OCI-M2 (cell line): ENCODE data around the gene VRK3.

Source experiments
- DNase-seq: peaks from one replicate; lab custom pipeline; 2025; ENCODE audit not compliant: unreplicated experiment; lab: John Stamatoyannopoulos, UW

Gene VRK3

GRCh38 chr19:50030937-50031336 is 5.8 kb upstream of the VRK3 start:
- no peak for DNase-seq

GRCh38 chr19:50030225-50030624 is 5.1 kb upstream of the VRK3 start:
- DNase-seq, result no peak

- DNase-seq, result no peak
Measured at GRCh38 chr19:50026550-50026906, 1.4 kb upstream of the VRK3 start.

- DNase-seq, result no peak
Measured at GRCh38 chr19:50025794-50026549, 800 bp upstream of the VRK3 start, which contains the start of gene ZNF473. TSS of gene ZNF473 (plus strand) at chr19:50026005. CDS start at chr19:50031083, 5,078 bp downstream.

GRCh38 chr19:50024719-50025021 is 502 bp downstream of the VRK3 start:
- DNase-seq, result no peak

GRCh38 chr19:50022823-50023222 is 2.3 kb downstream of the VRK3 start:
- DNase-seq, result no peak

DNA sequence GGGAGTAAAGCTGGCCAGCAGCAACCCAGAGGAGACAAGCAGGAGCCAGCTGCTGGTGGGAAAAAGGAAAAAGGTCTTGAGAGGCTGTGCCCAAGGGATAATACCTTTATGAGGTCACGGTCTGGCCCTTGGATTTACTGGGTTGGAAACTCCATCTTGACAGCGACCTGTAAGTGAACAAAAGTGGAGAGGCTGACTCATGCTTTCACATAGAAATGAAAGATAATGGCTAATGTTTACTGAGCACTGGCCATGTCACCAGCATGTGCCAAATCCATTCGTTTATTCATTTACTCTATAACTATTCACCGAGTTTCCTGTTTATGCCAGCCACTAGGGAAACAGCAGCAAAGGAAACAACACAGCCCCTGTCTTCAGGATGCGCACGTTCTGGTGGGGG is 4.7 kb downstream of the VRK3 start:
- DNase-seq, result no peak

- no peak for DNase-seq
Measured at GRCh38 chr19:50016225-50016807, 8.9 kb downstream of the VRK3 start.

DNA sequence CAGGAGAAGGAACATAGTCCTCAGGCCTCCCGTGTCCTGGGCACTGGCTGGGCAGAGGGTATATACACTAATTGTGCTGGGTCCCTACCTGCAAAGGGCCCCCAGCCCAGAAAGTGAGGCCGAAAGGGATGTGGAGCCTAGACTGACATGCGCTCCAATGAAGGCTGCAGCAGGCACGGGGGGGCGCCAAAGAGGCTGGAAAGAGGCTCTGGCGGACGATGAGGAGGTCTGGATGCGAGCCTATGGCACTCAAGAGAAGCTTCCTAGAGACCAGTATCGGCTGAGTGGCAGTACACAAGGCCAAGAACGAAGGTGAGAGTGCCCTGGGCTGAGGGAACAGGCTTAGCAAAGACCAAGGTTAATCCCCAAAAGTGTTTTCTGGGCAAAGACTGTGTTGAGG is 16.6 kb downstream of the VRK3 start:
- no peak for DNase-seq

GRCh38 chr19:50007947-50008346 is 17.2 kb downstream of the VRK3 start:
- DNase-seq, result no peak

- no peak for DNase-seq
Measured at GRCh38 chr19:50007170-50007569, 18.0 kb downstream of the VRK3 start.

DNA sequence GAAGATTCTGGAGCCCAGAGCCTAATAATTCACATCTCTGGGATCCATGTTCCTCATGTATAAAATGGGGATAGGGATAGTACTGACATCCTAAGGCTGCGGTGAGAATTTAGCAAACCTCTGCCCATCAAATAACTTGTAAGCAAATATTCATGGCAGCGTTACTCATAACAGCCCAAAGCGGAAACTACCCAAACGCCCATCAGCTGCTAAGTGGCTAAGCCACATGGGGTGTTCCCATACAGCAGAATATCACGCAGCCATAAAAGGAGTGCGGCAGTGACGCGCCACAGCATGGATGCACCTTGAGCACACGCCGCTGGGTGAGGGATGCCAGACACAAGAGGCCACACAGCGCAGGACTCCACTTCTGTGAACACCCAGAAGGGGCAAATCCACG is 19.7 kb downstream of the VRK3 start:
- DNase-seq, result no peak

- no peak for DNase-seq
Measured at GRCh38 chr19:50003810-50004419, 21.3 kb downstream of the VRK3 start.

DNA sequence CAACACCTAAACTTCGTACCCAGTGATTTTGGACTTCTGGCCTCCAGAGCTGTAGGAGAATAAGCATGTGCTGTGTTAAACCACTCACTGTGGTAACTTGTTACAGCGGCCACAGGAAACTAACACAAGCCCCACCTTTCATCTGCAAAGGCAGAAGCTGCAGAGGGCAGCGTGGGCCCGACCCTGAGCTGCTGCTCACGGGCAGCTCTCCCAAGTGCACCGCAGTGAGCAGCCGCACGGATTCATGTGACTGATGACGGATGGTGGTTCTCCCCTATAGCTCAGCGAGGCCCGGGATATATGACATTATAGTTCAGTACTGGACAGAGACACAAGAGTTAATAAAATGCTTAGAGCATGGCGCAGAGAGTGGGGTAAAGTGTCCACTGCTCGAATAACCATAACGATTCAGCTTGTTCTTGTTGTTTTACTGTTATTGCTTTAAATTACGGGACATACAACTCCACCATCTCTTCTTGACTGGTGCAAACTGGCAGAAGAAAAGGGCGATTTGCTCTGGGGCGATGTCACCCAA is 21.9 kb downstream of the VRK3 start:
- no peak for DNase-seq

DNA sequence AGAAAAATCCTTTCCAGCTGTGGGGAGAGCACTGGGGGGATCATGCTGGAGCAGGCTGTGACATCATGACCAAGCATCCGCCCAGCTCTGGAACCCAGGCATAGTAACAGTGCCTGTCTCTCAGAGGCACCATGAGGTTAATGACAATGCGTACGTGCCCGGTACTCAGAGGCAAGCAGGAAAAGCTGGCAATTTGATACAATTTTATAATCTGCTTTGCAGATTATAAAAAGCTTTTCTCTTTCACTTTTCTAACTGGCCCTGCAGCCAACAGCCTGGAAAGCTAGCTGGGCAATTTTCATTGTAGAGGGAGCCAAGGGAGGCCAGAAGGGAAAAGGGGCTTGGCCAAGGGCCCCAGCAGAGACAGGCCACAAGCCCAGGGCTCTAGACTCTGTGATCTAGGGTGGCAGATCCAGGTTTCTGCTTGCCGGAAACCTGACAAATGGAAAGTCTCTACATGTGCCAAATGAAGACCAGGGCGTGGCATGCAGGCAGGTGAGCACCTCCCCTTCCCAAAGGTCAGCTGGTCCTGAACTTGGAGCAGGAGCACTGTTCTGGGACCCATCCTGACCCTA is 22.7 kb downstream of the VRK3 start:
- no peak for DNase-seq

DNA sequence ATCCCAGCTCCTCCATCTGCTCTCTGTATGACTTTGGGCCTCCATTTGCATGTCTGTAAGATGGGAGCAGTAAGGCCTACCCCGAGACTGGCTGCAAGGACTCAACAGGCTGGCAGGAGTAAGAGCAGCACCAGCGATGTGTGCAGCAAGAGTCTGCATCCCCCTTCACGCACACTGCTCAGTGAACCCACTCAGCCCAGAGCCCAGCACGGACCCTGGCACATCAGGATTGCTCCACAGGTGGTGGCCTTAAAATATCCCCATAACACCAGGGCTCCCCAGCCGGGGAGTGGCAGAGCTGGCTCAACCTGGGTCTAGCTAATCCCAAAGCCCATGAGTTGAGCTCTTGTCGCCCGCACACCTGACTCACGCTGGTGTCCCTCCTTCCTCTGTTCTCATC is 23.4 kb downstream of the VRK3 start:
- no peak for DNase-seq

DNA sequence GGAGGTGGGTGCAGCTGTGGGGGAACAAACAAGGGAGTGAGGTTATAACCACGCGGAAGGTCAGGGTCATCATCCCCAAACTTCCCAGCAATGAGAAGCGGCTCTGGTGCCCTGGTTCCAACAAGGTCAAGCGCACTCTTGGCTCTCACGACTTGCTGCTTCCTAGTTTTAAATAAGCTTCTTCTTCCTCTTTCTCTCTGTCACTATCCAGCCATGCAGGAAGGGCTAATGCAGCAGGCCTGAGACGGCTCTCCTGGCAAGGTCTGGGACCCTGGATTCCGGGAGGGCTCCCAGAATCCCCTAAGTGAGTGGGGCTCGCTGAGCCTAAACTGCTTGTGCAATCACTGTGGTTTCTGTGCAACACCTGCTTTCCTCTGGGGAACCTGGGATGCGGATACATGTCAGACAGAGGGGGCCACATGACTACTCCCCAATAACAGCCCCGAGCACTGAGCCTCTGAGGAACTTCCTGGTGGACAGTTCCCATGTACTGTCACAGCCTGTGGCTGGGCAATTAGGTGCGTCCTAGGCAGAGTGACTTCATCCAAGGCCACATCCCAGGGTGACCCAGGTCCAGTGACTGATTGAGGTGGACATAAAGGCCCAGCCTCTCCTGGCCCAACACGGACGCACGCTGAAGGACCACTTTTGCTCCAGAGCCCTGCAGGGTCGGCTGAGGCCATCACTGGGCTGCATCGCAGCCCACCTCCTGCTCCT is 24.2 kb downstream of the VRK3 start:
- DNase-seq, result no peak

DNA sequence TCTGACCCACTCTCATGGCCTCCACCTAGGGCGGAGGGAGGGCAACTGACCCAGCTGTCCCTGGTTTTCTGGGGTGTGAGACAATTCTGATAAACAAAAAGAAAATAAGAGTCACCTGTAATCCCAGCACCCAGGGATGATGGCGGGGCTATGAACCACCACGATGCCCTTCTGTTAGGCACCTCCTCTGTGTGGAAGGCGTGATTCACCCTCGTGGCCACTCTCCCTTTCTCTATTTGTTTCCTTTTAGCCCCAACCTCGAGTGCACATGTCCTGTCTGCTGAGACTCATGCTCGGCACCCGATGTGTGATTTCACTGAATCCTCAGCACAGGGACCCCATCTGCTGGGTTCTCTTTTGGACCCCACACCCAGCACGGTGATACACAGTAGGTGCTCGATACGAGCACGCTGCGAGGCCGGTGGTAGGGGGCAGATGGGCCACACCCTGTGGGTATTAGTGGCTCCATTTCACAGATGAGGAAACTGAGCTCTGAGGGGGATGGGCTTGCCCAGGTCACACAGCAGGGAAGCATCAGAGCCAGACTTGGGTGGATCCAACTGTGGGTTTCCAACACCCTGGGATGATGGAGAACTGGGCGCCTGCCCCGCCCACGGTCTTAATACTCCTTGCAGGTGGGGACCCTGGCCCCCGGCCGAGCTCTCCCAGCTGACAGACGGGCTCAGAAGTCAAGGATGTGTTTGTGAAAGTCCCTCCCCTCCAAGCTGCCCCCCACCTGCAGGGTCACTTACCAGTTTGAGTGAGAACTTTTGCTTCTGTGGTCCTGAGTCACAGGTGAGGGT is 24.9 kb downstream of the VRK3 start:
- no peak for DNase-seq

- DNase-seq, result no peak
Measured at GRCh38 chr19:49999371-50000010, 25.7 kb downstream of the VRK3 start.

- no peak for DNase-seq
Measured at GRCh38 chr19:49997709-49998108, 27.5 kb downstream of the VRK3 start.
